Osteocyte (in vitro differentiated cells): ENCODE measurements around the gene AKAP1. TPM values are rescaled to one million over a fixed set of nuclear protein-coding genes. Genes with fewer than 3 reads are reported as not detected.
A peak's percentile ranks its signal among the peaks of the same experiment; 100 is the strongest.

ENCODE experiments used
- DNase-seq: peaks from one replicate; pipeline ENCODE4 v3.0.0; 2021; ENCODE audit warnings: mixed read lengths; ENCODE audit not compliant: unreplicated experiment; ENCODE audit errors: extremely low spot score
- H3K27ac Mint-ChIP-seq: one replicate; pipeline ENCODE4 v1.8.0; 2021; ENCODE audit warnings: mild to moderate bottlenecking, mixed read lengths; ENCODE audit not compliant: unreplicated experiment
- H3K27me3 Mint-ChIP-seq: one replicate; pipeline ENCODE4 v1.8.0; 2021; ENCODE audit warnings: mixed read lengths; ENCODE audit not compliant: unreplicated experiment
- H3K36me3 Mint-ChIP-seq: one replicate; pipeline ENCODE4 v1.8.0; 2021; ENCODE audit warnings: mixed read lengths; ENCODE audit not compliant: unreplicated experiment
- H3K4me1 Mint-ChIP-seq: one replicate; pipeline ENCODE4 v1.8.0; 2021; ENCODE audit warnings: mixed read lengths; ENCODE audit not compliant: unreplicated experiment
- H3K4me3 Mint-ChIP-seq: one replicate; pipeline ENCODE4 v1.8.0; 2021; ENCODE audit warnings: mild to moderate bottlenecking, moderate library complexity, mixed read lengths; ENCODE audit not compliant: unreplicated experiment
- H3K9me3 Mint-ChIP-seq: one replicate; pipeline ENCODE4 v1.8.0; 2021; ENCODE audit warnings: mixed read lengths; ENCODE audit not compliant: unreplicated experiment
- total RNA-seq: library from RNA; stranded (reverse); gene quantifications from 2 replicates; pipeline ENCODE4 v1.2.1, GENCODE V29; 2021
- TF ChIP-seq, protein P1 (sequence below): fragments of 200-600 bp; sonication (generic); IDR thresholded peaks from 2 replicates; pipeline ENCODE4 v1.5.0; 2021; ENCODE audit warnings: antibody characterized with exemption, mild to moderate bottlenecking, moderate library complexity

AKAP1 gene
- total RNA-seq, 1 donor from 2014 or later, result 16.8 TPM

DNA sequence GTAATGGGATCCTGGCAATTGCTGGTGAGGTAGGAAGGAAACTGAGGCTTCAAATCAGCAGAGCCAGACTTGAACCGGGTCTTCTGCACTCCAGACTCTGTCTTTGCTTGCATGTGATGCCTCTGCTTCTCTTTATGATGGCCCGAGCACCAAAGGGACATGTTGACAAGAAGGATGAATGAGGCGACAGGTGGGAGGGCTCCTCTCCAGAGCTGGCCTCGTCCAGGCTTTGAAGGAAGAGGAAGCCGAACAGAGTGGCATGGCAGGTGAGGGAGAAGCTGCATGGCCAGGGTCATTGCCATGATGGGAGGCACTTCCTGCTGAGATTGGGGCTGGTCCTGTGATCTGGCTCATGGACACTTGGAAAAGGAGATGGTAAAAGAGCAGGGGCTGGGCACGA lies 40.8 kb downstream of the AKAP1 start:
- Mint-ChIP-seq H3K36me3 (peaks cover 9% of the 10 kb centered on the region), H3K27me3 (peaks cover 5% of the 10 kb centered on the region), H3K4me3 (no peak overlapping the region), H3K9me3 (no peaks in the 10 kb centered on the region), H3K27ac (no peak overlapping the region), H3K4me1 (peaks cover 1% of the 10 kb centered on the region)
- DNase-seq, result no peak
- TF ChIP-seq, protein P1, sequence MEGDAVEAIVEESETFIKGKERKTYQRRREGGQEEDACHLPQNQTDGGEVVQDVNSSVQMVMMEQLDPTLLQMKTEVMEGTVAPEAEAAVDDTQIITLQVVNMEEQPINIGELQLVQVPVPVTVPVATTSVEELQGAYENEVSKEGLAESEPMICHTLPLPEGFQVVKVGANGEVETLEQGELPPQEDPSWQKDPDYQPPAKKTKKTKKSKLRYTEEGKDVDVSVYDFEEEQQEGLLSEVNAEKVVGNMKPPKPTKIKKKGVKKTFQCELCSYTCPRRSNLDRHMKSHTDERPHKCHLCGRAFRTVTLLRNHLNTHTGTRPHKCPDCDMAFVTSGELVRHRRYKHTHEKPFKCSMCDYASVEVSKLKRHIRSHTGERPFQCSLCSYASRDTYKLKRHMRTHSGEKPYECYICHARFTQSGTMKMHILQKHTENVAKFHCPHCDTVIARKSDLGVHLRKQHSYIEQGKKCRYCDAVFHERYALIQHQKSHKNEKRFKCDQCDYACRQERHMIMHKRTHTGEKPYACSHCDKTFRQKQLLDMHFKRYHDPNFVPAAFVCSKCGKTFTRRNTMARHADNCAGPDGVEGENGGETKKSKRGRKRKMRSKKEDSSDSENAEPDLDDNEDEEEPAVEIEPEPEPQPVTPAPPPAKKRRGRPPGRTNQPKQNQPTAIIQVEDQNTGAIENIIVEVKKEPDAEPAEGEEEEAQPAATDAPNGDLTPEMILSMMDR, result no peak

DNA sequence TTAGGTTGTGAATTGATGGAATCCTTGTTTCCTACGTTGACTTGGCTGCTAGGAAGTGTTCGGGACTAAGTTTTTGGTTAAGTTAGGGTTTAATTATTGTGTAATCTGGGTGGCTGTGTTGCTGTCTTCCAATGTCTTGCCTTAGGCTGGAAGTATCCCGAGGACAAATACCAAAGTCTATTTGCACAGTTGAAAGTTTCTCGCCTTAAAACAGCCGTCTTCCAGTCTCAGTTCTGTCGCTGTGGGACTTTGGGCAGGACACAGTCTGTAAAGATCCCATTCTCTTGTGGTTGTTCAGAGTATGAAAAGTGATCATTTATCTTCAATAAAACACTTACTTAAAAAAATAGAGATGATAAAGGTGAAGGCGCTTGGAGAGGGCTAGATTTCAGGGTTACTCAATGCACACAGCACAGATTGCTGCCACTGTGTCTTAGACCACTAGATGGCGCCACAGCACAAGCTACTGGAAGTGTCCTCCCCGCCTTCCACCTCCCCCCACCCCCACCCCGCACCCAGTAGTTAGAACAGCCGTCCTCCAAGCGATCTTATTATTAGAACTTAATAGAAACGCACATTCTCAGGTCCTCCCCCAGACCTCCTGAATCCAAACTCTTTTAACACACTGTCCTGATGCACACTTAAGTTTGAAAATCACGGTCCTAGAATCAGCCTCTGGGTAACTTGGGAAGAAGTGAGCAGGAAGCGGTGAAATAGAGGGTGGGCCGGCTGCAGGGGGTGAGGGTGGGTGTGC lies 45.8 kb downstream of the AKAP1 start:
- Mint-ChIP-seq H3K27ac (no peak overlapping the region), H3K9me3 (no peaks in the 10 kb centered on the region), H3K4me1 (peaks cover 10% of the 10 kb centered on the region), H3K27me3 (peaks cover 5% of the 10 kb centered on the region), H3K36me3 (no peaks in the 10 kb centered on the region), H3K4me3 (peak overlapping the region; percentile 33)
- TF ChIP-seq, protein P1, result peak; percentile 96
- DNase-seq, result peak; percentile 90

DNA sequence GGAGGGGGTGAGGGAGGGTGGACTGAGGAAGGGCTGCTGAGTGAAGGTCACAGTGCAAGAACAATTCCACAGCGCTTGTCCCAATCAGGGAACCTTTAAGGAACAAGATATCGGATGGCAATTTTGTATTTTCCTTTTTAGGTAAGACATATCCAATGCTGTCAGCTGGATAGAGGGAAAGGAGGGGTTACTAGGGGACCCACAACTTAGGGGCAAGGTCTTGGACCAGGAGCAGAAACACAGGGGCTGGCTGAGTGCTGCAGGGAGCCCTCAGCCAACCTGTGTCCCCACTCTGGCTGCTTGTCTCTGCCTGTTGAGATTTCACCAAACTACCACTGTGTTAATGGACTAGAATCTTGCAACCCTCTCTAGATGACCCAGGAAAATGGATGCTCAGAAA lies 47.6 kb downstream of the AKAP1 start:
- DNase-seq, result no peak
- peaks cover 10% of the 10 kb centered on the region for H3K4me1 Mint-ChIP-seq
- TF ChIP-seq, protein P1, result no peak
- no peaks in the 10 kb centered on the region for H3K9me3 Mint-ChIP-seq
- no peak overlapping the region for H3K27ac Mint-ChIP-seq
- peaks cover 5% of the 10 kb centered on the region for H3K27me3 Mint-ChIP-seq
- H3K4me3 Mint-ChIP-seq, result no peak overlapping the region
- H3K36me3 Mint-ChIP-seq, result no peaks in the 10 kb centered on the region

DNA sequence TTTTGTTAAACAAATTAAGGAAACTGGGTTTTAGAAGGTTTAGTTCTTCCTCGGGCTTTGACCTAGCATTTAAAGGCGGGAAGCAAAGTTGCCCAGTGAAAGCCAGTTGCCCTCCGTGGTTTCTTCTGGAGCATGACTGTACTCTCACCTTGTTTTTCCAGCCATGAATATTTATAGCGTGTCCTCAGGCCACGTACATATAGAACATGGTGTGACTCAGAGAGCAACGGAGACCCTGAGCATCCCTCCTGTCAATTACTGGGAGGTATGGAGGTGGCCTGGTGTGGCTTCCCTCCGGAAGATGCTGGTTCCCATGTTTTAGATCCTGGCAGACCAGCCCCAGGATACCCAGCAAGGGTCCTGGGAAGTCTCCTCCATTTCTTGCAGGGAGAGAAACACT lies 48.4 kb downstream of the AKAP1 start:
- no peak overlapping the region for H3K4me3 Mint-ChIP-seq
- TF ChIP-seq, protein P1, result no peak
- H3K36me3 Mint-ChIP-seq, result no peaks in the 10 kb centered on the region
- DNase-seq, result no peak
- no peaks in the 10 kb centered on the region for H3K9me3 Mint-ChIP-seq
- H3K27ac Mint-ChIP-seq, result no peak overlapping the region
- peaks cover 12% of the 10 kb centered on the region for H3K27me3 Mint-ChIP-seq
- H3K4me1 Mint-ChIP-seq, result peaks cover 10% of the 10 kb centered on the region

DNA sequence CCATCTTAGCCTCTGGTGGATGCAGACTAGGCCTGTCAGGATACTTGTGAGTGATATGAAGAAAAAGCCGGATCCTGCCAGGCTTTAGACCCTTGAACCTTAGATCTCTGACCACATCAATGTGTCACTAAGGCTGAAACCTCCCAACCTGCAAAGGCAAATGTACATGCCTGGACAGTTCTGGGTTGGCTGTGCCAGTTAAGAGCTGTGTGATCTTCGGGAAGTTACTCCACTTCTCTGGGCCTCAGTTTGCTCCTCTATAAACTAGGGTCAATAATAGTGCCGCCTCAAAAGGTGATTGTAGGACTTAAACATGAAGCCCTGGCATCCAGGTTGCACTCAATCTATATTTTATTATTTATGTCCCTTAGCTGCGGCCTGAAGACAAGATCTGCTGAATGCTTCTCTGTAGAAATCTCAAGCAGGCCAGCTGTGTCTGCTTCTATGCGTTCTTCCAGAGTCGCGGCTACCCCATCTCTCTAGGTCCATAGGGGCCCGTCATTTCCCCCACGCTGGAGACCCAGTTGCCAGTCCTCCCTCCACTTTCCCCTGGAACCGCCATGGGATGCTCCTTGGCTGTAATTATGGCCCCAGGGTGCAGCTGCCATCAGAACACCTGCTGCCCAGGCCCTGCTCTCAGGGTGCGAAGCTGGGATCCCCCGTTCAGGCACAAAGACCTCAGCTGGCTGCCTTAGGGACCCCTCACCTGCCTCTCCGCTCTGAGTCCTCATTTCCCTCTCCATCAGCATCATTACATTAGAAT lies 50.2 kb downstream of the AKAP1 start:
- H3K4me3 Mint-ChIP-seq, result no peak overlapping the region
- no peaks in the 10 kb centered on the region for H3K36me3 Mint-ChIP-seq
- no peak overlapping the region for H3K27ac Mint-ChIP-seq
- peaks cover 10% of the 10 kb centered on the region for H3K27me3 Mint-ChIP-seq
- peaks cover 10% of the 10 kb centered on the region for H3K4me1 Mint-ChIP-seq
- no peaks in the 10 kb centered on the region for H3K9me3 Mint-ChIP-seq
- no peak for DNase-seq
- TF ChIP-seq, protein P1, result no peak
